Measurements from ENCODE around the gene ZNF865.

ZNF865 gene

GRCh38 chr19:55586976-55587668 is 18.3 kb upstream of the ZNF865 start:
- peak; percentile 66 to 72 for DNase-seq (ENCODE audit: low read depth in 2 of 2)

DNA sequence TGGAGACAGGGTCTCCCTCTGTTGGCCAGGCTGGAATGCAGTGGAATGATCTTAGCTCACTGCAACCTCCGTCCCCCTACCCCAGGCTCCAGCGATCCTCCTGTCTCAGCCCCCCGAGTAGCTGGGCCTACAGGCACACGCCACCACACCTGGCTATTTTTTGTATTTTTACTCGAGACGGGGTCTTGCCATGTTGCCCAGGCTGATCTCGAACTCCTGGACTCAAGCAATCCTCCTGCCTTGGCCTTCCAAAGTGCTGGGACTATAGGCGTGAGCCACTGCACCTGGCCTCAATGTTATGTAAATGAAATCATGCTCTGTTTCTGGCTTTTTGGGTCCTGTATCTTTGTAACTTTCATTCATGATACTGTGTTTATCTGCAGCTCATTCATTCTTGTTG is 16.7 kb upstream of the ZNF865 start:
- DNase-seq (ENCODE audit: low read depth in 2 of 2) = no peak

DNA sequence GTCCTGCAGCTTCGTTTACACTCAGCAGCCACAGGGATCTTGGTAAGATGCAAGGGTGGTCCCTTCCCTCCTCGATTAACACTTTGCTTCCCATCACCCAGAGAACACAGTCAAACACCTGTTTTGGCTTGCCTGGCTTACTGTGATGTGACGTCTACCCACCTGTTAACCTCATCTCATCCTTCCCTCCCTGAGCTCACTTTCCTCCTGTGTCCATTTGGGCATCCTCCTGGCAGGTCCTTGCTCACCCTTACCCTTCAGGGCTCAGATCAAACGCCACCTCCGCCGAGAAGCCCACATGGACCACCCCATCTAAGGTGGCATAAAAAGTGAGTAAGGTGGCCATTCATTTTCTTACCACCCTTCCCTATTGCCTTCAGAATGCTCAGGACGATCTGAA is 15.3 kb upstream of the ZNF865 start:
- no peak for DNase-seq (ENCODE audit: low read depth in 2 of 2)

DNA sequence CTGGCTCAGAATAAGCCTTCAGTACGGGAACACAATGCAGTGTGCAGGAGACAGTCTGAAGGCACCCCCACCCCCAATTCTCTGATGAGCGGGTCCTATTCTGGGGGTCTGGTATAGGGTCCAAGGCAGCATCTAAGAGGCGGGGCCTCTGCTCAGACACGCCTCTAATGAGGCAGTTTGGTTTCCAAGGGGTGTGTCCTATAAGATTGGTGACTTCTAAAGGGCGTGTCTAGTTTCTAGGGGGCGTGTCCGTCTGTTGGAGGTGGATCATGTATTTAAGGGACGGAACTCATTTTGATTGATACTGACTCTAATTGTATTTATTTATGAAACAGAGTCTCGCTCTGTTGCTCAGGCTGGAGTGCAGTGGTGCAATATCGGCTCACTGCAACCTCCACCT is 14.8 kb upstream of the ZNF865 start:
- no peak for DNase-seq (ENCODE audit: low read depth in 2 of 2)

DNA sequence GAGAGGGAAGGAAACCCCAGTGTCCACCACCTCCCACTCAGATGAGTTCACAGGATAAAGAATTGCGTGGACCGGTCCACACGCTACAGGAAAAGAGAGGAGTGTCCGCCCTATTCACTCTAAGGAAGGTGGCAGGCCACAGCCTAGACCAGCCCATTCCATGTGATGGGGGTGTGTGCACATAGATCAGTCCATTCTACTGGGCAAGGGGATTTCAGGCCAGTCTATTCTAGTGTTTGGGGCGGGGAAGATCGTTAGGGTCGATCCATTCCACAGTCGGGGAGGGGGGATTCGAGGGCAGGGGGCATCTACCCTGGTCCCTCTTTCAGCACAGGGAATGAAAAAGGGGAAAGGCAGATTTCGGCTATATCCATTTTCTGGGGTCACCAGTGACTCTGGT is 13.9 kb upstream of the ZNF865 start:
- no peak for DNase-seq (ENCODE audit: low read depth in 2 of 2)

DNA sequence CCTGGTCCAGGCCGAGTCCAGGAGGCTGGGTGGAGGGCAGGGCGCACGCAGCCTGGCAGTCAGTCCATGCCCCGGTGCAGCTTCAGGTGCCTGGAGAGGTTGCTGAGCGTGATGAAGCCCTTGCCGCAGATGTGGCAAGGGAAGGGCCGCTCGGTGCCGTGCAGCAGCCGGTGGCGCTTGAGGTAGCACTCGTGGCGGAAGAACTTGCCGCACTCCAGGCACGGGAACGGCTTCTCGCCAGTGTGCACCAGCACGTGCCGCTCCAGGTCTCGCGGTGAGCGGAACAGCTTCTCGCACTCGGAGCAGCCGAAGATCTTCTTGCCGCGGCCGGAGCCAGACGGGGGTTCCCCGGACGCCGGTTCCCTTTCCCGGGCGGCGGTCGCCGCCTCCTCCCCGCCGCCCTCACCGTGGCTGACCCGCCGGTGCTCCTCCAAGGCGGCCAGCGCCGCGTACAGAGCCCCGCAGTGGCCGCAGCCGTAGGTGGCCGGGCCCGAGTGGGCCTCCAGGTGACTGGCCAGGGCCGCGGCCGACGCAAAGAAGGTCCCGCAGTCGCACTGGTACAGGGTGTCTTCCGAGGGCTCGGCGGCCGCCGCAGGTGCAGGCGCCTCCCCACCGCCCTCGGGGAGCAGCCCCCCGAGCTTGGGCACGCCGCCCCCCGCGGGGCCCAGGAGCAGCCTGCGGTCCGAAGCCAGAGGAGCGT is 12.9 kb upstream of the ZNF865 start:
- DNase-seq (ENCODE audit: low read depth in 2 of 2) = no peak

DNA sequence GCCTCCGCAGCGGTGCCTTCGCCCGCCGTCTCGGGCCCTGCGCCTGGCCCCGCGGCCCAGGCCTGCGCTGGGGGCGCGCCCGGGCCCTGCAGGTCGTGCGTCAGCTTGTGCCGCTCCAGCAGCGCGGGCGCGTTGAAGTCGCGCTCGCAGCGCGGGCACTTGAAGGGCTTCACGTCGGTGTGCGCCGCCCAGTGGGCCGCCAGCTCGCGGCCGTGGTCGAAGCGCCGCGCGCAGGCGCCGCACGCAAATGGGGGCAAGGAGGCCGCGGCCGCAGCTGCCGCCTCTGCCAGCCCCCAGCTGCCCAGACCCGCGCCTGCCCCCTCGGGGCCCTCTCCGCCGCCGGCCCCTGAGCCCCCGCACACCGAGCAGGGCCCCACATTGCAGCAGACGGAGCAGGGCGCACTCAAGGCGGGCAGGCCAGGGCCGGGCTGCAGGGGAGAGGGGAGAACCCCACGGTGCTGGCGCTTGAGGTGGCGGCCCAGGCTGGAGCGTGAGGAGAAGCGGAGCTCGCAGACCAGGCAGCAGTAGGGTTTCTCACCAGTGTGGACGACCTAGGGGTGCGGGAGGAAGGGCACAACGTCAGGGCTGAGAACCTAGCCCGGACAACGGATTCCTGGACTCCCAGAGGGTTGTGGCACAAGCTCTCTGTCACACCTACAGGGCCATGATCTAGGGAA is 12.2 kb upstream of the ZNF865 start:
- DNase-seq (ENCODE audit: low read depth in 2 of 2) = no peak

- DNase-seq (ENCODE audit: low read depth in 2 of 2) = no peak
Observed at GRCh38 chr19:55594996-55595545, 10.4 kb upstream of the ZNF865 start.

DNA sequence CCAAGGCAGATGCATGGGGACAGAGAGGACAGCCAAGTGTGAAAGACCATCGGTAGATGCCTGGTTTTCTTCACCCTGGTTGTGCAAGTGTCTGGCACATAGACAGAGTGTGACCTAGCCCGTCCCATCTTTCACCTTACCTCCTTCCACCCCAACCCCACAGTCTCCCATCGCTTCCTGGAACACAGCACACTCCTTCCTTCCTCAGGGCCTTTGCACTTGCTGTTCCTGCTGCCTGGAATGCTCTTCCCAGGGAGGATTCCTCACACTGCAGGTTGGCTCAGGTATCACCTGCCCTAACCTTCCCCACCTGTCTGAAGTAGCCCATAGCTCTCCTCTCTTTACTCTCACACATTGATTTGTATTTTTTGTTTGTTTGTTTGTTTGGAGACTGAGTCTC is 9.1 kb upstream of the ZNF865 start:
- DNase-seq (ENCODE audit: low read depth in 2 of 2) = no peak

DNA sequence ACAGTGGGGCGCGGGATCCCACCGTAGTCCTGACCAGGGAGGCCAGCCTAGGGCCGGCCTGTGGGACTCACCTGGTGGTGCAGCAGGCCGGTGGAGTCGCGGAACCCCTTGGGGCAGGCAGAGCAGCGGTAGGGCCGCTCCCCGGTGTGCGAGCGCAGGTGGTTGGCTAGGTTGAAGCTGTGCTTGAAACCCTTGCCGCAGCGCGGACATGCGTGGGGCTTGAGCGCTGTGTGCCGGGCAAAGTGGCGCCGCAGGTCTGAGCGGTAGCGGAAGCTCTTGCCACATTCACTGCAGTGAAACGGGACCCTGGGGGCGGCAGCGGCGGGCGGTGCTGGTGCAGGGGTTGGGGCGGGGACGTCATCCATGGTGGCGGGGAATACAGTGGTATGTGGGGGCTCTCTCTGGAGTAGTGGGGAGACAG is 7.9 kb upstream of the ZNF865 start:
- DNase-seq (ENCODE audit: low read depth in 2 of 2) = no peak

GRCh38 chr19:55598034-55598433 is 7.4 kb upstream of the ZNF865 start:
- DNase-seq (ENCODE audit: low read depth in 2 of 2) = no peak

DNA sequence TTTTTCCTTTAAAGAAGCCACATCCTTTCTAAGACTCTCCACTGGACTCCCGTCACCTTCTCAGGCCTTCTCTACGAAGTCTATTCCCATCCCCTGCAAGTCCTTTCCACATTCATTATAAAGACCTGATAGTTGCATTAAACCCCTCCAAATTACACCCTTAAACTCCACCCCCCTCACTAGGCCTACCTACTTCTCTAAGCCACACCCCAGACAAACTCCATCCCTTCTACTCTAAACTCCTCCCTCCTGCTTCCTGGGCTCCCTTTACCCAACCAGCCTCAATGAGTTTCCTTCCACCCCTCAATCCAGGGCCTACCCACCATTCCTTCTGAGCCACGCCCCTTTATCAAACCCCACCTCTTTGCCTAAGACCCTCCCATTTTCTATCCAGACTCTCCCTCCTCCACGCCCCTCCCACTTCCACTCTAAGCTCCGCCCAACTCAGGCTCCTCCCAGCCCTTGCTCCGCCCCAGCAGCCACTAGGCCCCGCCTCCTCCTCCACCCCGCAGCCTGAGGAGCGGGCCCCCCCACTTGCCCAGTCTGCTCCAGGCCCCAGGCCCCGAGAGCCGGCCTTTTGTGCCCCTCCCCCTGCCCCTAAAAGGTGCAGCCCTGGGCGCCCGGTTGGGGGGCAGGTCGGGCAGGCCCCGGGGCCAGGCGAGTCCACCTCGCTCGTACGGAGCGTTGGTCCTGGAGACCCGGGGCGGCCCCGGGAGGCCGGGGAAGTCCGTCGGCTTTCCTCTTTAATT is 6.6 kb upstream of the ZNF865 start:
- peak; percentile 89 to 92 for DNase-seq (ENCODE audit: low read depth in 2 of 2)

DNA sequence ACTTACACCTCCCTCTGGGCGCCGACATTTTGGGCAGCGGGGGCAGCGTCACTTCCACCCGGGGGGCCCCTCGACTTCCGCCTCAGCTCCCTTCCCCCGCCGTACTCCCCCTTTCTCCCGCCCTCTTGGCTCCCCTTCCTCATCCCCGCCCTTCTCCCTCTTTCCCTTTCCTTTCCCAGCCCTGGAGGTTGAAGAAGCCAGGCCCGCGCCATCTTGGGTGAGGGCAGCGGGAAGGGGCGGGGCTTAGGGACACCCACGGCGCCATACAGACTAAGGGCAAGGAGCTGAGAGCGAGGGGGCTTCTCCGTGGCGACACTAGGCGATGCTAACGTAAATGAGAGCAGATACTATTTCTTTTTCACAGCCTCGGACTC is 6.0 kb upstream of the ZNF865 start, which contains the start of gene FIZ1:
Gene FIZ1 (minus strand): TSS at position 50 of the 374 bp plus-strand sequence. CDS start 1,652 bp downstream, outside the sequence.
- peak; percentile 98 for DNase-seq (ENCODE audit: low read depth in 2 of 2)

GRCh38 chr19:55599842-55600661 is 5.4 kb upstream of the ZNF865 start, which contains the start of gene ZNF524:
ZNF524 (plus strand) TSS chr19:55600288; CDS start chr19:55602113, 1,825 bp downstream.
- peak; percentile 65 to 73 for DNase-seq (ENCODE audit: low read depth in 2 of 2)

DNA sequence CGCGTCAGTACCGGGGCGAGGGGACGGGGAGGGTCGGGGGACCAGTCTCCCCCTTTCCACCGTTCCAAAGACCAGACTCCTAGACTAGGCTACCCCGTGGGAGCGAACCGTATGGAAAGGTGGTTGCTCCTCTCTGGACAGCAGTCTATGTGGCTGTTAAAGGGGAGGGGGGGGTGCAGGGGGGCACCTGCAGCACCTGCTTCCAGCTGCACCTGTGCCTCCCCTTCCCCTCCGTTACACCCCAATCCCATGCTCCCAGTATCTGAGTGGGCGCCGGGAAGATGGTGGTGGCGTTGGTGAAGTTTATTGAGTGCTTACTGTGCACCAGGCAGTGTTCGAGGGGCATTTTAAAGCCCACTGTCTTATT is 4.8 kb upstream of the ZNF865 start:
- no peak for DNase-seq (ENCODE audit: low read depth in 2 of 2)

DNA sequence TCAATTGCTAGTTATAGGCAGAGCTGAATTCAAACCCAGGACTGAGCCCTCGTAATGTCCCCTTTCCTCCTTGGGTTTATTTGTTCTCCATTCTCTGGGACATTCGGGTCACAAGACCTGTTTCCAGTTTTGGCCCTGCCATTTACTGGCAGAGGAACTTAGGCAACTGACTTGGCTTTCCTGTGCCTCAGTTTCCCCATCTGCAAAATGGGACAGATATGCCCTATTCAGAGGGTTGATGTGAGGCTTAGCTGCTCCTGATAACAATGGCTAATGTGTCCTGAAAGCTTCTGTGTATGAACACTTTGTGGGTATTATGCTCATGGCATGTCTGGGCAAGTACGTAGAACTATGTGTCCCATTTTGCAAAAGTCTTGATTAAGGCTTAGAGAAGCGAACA is 4.4 kb upstream of the ZNF865 start:
- DNase-seq (ENCODE audit: low read depth in 2 of 2) = no peak

DNA sequence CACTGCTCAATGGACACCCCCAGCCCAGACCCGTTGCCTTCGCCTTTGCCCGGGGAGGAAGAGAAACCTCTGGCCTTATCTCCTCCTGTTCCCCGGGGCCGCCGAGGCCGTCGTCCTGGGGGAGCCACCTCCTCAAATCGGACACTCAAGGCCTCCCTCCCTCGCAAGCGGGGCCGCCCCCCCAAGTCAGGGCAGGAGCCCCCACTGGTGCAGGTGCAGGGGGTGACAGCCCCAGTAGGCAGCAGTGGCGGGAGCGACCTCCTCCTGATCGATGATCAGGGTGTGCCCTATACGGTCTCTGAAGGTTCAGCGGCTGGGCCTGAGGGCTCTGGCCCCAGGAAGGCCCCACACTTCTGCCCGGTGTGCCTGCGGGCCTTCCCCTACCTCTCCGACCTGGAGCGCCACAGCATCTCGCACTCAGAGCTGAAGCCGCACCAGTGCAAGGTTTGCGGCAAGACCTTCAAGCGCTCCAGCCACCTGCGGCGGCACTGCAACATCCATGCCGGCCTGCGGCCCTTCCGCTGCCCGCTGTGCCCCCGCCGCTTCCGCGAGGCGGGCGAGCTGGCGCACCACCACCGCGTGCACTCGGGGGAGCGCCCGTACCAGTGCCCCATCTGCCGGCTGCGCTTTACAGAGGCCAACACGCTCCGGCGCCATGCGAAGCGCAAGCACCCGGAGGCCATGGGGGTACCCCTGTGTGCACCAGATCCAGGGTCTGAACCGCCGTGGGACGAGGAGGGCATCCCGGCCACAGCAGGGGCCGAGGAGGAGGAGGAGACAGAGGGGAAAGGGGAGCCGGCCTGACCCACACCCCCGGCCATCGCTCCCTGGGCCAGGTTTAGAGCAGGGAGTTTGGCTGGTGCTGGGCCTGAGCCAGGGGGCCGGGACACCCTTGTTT is 3.1 kb upstream of the ZNF865 start:
- no peak for DNase-seq (ENCODE audit: low read depth in 2 of 2)

GRCh38 chr19:55603115-55603514 is 2.3 kb upstream of the ZNF865 start:
- DNase-seq (ENCODE audit: low read depth in 2 of 2) = no peak

- no peak for DNase-seq (ENCODE audit: low read depth in 2 of 2)
Observed at GRCh38 chr19:55603581-55604292, 1.7 kb upstream of the ZNF865 start.

Measured in fibroblast of skin of left biceps (primary cell).